Measurements from ENCODE around the gene SCAMP4. TPM values are rescaled to one million over a fixed set of nuclear protein-coding genes. Genes with fewer than 3 reads are reported as not detected.
A peak's percentile ranks its signal among the peaks of the same experiment; 100 is the strongest.

The SCAMP4 gene
- total and polyA plus RNA-seq, 2 of the 13 experiments (the other 11 are each of a cell fraction or from before 2014, with no cell fraction given), result 10.7 to 13.7 TPM

DNA sequence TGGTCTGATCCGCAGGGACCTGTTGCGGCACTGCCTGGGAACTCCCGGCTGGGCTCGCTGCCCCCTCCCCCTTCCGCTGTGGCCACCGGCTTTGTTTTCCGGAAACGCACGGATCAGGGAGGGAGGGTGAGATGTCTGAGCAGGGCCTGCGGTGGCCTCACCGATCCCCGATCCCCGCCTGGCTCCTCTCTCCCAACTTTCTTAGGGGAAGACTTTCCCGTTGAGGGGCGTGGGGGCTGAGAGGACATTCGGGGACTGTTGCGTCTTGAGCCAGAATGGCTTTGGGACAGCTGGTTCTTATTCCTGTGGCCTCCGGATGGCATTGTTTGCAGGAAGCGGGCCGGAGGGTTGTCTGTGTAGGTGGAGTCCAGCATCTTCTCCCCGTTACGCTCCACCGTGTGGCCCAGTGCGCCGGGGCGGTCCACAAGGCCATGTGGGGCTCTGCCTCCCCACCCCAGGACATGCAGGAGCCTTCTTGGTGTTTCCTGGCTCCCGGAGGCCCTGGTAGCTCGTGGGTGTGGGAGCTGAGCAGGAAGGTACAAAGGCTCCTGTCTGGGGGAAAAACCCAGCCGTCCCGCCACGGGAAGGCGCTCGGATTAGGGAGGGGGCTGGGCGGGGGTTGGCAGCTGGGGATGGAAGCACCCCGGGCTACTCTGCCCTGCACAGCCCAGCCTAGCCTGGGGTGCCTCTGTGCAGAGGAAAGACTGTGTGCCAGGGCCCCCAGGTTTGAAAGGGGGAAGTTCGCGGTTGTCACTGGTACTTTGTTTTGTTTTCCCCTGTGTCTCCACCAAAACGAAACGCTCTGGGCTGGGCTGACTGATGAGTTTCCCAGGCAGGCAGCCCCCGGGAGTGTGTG lies 37.1 kb downstream of the SCAMP4 start (continued):
- TF ChIP-seq, protein P1, sequence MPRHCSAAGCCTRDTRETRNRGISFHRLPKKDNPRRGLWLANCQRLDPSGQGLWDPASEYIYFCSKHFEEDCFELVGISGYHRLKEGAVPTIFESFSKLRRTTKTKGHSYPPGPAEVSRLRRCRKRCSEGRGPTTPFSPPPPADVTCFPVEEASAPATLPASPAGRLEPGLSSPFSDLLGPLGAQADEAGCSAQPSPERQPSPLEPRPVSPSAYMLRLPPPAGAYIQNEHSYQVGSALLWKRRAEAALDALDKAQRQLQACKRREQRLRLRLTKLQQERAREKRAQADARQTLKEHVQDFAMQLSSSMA (CRISPR knock-in tag; IDR thresholded peaks at IDR 0.05), result no peak
- TF ChIP-seq, protein P2, sequence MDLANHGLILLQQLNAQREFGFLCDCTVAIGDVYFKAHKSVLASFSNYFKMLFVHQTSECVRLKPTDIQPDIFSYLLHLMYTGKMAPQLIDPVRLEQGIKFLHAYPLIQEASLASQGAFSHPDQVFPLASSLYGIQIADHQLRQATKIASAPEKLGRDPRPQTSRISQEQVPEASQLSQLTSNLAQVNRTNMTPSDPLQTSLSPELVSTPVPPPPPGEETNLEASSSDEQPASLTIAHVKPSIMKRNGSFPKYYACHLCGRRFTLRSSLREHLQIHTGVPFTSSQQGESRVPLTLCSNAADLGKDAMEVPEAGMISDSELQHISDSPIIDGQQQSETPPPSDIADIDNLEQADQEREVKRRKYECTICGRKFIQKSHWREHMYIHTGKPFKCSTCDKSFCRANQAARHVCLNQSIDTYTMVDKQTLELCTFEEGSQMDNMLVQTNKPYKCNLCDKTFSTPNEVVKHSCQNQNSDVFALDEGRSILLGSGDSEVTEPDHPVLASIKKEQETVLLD (CRISPR knock-in tag; IDR thresholded peaks at IDR 0.05; ENCODE audit: low read depth), result peak; percentile 84
- TF ChIP-seq ELF1 (CRISPR knock-in tag; IDR thresholded peaks at IDR 0.05) (peak; percentile 85), ZSCAN21 (CRISPR knock-in tag; IDR thresholded peaks at IDR 0.05; ENCODE audit: borderline replicate concordance) (0 out of 2 replicates have a peak, but pooled peaks have one; percentile 53), KLF13 (CRISPR knock-in tag; IDR thresholded peaks at IDR 0.05) (no peak), FOXP1 (IDR thresholded peaks at IDR 0.05) (no peak), FOXP1 (CRISPR knock-in tag; IDR thresholded peaks at IDR 0.05) (0 out of 2 replicates have a peak, but pooled peaks have one; percentile 24), CBX2 (IDR thresholded peaks at IDR 0.05; ENCODE audit: low read depth, low read length) (no peak), CBX2 (CRISPR knock-in tag; IDR thresholded peaks at IDR 0.05; ENCODE audit: low read depth) (no peak), YEATS2 (CRISPR knock-in tag; IDR thresholded peaks at IDR 0.05; ENCODE audit: borderline replicate concordance) (no peak; the same call in 1 of the 2 replicates)
- TF ChIP-seq, protein P3, sequence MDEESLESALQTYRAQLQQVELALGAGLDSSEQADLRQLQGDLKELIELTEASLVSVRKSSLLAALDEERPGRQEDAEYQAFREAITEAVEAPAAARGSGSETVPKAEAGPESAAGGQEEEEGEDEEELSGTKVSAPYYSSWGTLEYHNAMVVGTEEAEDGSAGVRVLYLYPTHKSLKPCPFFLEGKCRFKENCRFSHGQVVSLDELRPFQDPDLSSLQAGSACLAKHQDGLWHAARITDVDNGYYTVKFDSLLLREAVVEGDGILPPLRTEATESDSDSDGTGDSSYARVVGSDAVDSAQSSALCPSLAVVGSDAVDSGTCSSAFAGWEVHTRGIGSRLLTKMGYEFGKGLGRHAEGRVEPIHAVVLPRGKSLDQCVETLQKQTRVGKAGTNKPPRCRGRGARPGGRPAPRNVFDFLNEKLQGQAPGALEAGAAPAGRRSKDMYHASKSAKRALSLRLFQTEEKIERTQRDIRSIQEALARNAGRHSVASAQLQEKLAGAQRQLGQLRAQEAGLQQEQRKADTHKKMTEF (CRISPR knock-in tag; IDR thresholded peaks at IDR 0.05), result peak; percentile 48; the same call in 1 of the 2 replicates
- TF ChIP-seq, protein P4, sequence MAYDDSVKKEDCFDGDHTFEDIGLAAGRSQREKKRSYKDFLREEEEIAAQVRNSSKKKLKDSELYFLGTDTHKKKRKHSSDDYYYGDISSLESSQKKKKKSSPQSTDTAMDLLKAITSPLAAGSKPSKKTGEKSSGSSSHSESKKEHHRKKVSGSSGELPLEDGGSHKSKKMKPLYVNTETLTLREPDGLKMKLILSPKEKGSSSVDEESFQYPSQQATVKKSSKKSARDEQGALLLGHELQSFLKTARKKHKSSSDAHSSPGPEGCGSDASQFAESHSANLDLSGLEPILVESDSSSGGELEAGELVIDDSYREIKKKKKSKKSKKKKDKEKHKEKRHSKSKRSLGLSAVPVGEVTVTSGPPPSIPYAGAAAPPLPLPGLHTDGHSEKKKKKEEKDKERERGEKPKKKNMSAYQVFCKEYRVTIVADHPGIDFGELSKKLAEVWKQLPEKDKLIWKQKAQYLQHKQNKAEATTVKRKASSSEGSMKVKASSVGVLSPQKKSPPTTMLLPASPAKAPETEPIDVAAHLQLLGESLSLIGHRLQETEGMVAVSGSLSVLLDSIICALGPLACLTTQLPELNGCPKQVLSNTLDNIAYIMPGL (CRISPR knock-in tag; IDR thresholded peaks at IDR 0.05; ENCODE audit: borderline replicate concordance in 1 of 2, low read depth in 1 of 2), result peak; percentile 39 to 91; a peak in 3 of 4 replicates
- TF ChIP-seq, protein P5, sequence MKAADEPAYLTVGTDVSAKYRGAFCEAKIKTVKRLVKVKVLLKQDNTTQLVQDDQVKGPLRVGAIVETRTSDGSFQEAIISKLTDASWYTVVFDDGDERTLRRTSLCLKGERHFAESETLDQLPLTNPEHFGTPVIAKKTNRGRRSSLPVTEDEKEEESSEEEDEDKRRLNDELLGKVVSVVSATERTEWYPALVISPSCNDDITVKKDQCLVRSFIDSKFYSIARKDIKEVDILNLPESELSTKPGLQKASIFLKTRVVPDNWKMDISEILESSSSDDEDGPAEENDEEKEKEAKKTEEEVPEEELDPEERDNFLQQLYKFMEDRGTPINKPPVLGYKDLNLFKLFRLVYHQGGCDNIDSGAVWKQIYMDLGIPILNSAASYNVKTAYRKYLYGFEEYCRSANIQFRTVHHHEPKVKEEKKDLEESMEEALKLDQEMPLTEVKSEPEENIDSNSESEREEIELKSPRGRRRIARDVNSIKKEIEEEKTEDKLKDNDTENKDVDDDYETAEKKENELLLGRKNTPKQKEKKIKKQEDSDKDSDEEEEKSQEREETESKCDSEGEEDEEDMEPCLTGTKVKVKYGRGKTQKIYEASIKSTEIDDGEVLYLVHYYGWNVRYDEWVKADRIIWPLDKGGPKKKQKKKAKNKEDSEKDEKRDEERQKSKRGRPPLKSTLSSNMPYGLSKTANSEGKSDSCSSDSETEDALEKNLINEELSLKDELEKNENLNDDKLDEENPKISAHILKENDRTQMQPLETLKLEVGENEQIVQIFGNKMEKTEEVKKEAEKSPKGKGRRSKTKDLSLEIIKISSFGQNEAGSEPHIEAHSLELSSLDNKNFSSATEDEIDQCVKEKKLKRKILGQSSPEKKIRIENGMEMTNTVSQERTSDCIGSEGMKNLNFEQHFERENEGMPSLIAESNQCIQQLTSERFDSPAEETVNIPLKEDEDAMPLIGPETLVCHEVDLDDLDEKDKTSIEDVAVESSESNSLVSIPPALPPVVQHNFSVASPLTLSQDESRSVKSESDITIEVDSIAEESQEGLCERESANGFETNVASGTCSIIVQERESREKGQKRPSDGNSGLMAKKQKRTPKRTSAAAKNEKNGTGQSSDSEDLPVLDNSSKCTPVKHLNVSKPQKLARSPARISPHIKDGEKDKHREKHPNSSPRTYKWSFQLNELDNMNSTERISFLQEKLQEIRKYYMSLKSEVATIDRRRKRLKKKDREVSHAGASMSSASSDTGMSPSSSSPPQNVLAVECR (CRISPR knock-in tag; IDR thresholded peaks at IDR 0.05; ENCODE audit: borderline replicate concordance), result peak; percentile 88

Data from HepG2 (cell line).